GM12892 (cell line): ENCODE measurements around the gene ARHGAP21.

Source experiments
- DNase-seq: peaks from one replicate; pipeline ENCODE4 v3.0.0; 2011; ENCODE audit not compliant: insufficient read length
- FAIRE-seq: peaks from 2 replicates; lab custom pipeline; 2011; peaks lifted over from hg19 to GRCh38; lab: Jason Lieb, UNC
- POLR2A ChIP-seq: IDR thresholded peaks from 2 replicates; pipeline ENCODE4 v1.6.1; 2011; ENCODE audit warnings: low read depth, low read length, control low read depth
- POLR2AphosphoS5 ChIP-seq: IDR thresholded peaks from 2 replicates; pipeline ENCODE4 v1.6.1; 2011; ENCODE audit warnings: low read depth, low read length, control low read depth
- TAF1 ChIP-seq: IDR thresholded peaks from 2 replicates; pipeline ENCODE4 v1.6.1; 2011; ENCODE audit warnings: low read depth, mild to moderate bottlenecking, control low read depth, low read length, borderline replicate concordance

Gene ARHGAP21

GRCh38 chr10:24575481-24576002, 148.1 kb downstream of the ARHGAP21 start:
- DNase-seq (no peak), FAIRE-seq (no peak)
- no peak for TF ChIP-seq POLR2A

GRCh38 chr10:24574578-24575155, 149.0 kb downstream of the ARHGAP21 start:
- DNase-seq (no peak), FAIRE-seq (no peak)
- no peak for TF ChIP-seq TAF1
- TF ChIP-seq POLR2AphosphoS5: no peak
- no peak for TF ChIP-seq POLR2A

GRCh38 chr10:24574161-24574560, 149.5 kb downstream of the ARHGAP21 start:
- FAIRE-seq (no peak), DNase-seq (no peak)
- no peak for TF ChIP-seq TAF1
- no peak for TF ChIP-seq POLR2AphosphoS5

- TF ChIP-seq POLR2AphosphoS5: no peak
- TF ChIP-seq POLR2A: no peak
- no peak for TF ChIP-seq TAF1
- no peak for DNase-seq
- FAIRE-seq: no peak
These were observed 151.7 kb downstream of the ARHGAP21 start for GRCh38 chr10:24571870-24572450.

GRCh38 chr10:24570658-24571426, 152.8 kb downstream of the ARHGAP21 start:
- no peak for FAIRE-seq
- DNase-seq: no peak
- no peak for TF ChIP-seq POLR2A
- TF ChIP-seq TAF1: no peak

- no peak for TF ChIP-seq TAF1
- TF ChIP-seq POLR2A: no peak
- TF ChIP-seq POLR2AphosphoS5: no peak
- DNase-seq (no peak), FAIRE-seq (no peak)
These were observed 153.6 kb downstream of the ARHGAP21 start for GRCh38 chr10:24569828-24570657.

GRCh38 chr10:24569330-24569796, 154.3 kb downstream of the ARHGAP21 start:
- TF ChIP-seq POLR2AphosphoS5 (no peak), TAF1 (no peak), POLR2A (no peak)
- DNase-seq: no peak
- no peak for FAIRE-seq

GRCh38 chr10:24568042-24568441, 155.6 kb downstream of the ARHGAP21 start:
- no peak for DNase-seq
- TF ChIP-seq TAF1 (no peak), POLR2A (no peak), POLR2AphosphoS5 (no peak)
- FAIRE-seq: no peak

- FAIRE-seq: no peak
- DNase-seq: no peak
- no peak for TF ChIP-seq POLR2AphosphoS5
These were observed 162.2 kb downstream of the ARHGAP21 start for GRCh38 chr10:24561453-24561852.

- TF ChIP-seq POLR2A (no peak), POLR2AphosphoS5 (no peak), TAF1 (no peak)
- DNase-seq (peak; percentile 15), FAIRE-seq (peak; percentile 67)
These were observed 166.6 kb downstream of the ARHGAP21 start for GRCh38 chr10:24556750-24557742.
